ENCODE measurements around the gene WIPF1.

WIPF1 gene

DNA sequence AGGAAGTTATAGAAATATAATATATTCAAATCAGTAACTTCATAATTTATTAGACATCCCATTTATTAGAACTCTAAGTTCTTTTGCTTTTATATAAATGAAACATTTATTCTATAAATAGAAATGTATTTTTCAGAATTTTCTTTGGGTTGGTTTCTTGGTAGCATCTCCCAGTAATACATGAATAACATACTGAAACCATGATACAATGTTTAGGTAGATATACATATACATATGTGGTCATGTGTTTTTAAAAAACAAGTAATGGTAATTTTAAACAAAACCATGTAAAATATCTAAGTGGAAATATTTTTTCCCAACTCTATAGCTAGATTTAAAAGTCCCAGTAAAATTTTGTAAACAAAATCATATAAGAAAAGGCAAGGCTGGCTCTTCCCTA, 36.9 kb downstream of the WIPF1 start:
- Histone ChIP-seq H3K4me1 (ENCODE audit: control insufficient read depth in 1 of 2, insufficient read depth in 1 of 2, low read depth in 1 of 2, low read length in 1 of 2) (no peaks in the 10 kb centered on the region), H3K27ac (peak overlapping the region; percentile 56)

DNA sequence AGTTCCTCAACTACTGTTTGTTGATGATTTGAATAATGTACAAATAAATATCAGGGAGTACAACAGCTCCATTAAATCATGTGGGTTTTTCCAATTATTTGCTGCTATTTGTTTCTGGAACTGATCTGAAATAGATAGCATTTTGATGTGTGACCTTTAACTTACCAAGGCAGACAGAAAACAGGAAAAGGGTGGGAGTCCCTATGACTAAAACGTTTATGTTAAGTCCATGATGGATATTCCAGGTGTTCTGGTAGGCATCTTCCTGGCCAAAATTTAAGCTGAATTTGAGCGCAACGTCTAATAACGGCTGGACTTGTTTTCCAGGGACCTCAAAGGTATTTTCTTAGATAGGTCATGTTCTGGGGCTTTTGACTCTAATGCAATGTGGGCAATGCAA, 41.6 kb downstream of the WIPF1 start:
- Histone ChIP-seq H3K36me3 (peaks cover 58% of the 10 kb centered on the region), H3K27me3 (no peaks in the 10 kb centered on the region), H3K4me1 (ENCODE audit: control insufficient read depth in 1 of 2, insufficient read depth in 1 of 2, low read depth in 1 of 2, low read length in 1 of 2) (peaks cover 19 to 22% of the 10 kb centered on the region in 2 experiments), H3K9me3 (no peaks in the 10 kb centered on the region), H3K4me3 (ENCODE audit: low read depth in 1 of 2, low read length in 1 of 2) (no peak overlapping the region), H3K27ac (peak overlapping the region; percentile 84)
- TF ChIP-seq, protein P1, sequence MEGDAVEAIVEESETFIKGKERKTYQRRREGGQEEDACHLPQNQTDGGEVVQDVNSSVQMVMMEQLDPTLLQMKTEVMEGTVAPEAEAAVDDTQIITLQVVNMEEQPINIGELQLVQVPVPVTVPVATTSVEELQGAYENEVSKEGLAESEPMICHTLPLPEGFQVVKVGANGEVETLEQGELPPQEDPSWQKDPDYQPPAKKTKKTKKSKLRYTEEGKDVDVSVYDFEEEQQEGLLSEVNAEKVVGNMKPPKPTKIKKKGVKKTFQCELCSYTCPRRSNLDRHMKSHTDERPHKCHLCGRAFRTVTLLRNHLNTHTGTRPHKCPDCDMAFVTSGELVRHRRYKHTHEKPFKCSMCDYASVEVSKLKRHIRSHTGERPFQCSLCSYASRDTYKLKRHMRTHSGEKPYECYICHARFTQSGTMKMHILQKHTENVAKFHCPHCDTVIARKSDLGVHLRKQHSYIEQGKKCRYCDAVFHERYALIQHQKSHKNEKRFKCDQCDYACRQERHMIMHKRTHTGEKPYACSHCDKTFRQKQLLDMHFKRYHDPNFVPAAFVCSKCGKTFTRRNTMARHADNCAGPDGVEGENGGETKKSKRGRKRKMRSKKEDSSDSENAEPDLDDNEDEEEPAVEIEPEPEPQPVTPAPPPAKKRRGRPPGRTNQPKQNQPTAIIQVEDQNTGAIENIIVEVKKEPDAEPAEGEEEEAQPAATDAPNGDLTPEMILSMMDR (IDR thresholded peaks at IDR 0.05): no peak

More for the DNA sequence above, 36.9 kb downstream of the WIPF1 start:
- peaks cover 100% of the 10 kb centered on the region for H3K36me3 ChIP-seq
- H3K9me3 ChIP-seq: no peaks in the 10 kb centered on the region
- H3K4me3 ChIP-seq (ENCODE audit: low read depth in 1 of 2, low read length in 1 of 2): no peak overlapping the region
- TF ChIP-seq, protein P1 (IDR thresholded peaks at IDR 0.05): no peak
- H3K27me3 ChIP-seq: no peaks in the 10 kb centered on the region

DNA sequence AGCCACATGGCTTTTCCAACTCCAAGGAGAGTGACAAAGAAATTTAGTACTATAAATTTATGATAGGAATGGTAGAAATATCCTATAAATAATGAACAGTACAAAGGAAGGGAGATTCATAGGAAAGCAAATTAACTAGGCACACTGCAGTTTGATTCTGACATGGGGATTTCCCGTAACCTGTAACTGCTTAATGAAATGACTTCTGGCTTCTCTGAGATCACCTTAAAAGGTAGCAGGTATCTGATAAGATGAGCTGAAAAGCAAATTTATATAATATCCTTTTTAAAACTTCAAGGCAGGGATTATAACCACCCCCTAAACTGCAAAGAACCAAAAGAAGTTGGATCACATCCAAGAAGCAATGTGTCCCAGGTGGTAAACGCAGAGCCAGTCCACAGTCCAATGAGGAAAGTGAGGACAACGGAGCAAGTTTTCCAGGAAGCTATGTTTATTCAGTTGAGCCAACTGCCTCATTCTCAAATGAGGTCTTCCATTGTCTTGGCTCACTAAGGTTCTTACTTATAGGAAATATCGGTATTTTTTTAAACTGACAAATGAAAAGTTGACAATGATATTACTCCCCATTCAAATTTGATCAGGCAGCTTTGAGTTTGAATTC, 43.0 kb downstream of the WIPF1 start:
- H3K27me3 ChIP-seq: no peaks in the 10 kb centered on the region

DNA sequence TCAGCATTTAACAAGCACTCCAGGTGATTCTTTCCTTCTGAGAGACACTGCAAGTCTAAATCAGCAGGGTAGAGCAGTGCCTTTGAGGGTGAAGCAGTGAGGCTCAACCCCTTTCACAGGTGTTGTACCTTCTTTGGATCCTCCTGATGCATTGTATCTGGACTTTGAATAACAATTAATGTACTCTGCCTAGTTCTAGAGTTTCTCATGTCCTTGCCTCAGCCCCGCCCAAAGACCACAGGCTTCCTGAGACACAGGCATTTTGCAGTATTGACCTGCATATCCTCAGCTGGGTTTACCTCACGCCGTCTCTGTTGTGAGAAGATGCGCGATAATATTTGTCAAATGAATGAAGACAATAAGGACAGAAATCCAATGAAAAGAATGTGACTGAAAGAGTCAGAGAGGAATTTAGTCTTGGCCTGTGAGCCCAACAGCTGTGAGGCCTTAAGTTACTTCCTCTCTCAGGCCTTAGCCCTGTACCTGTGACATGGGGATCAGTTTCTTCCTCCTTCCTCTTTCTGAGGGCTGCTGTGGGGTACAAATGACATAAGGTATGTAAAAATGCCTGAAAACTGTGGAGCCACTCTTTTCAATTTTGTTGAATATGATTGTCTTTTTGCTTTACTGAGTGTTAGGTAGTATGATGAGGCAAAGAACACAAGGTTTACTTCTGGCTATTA, 43.7 kb downstream of the WIPF1 start:
- Histone ChIP-seq H3K4me1 (ENCODE audit: control insufficient read depth in 1 of 2, insufficient read depth in 1 of 2, low read depth in 1 of 2, low read length in 1 of 2) (peaks cover 19 to 22% of the 10 kb centered on the region in 2 experiments), H3K36me3 (peaks cover 38% of the 10 kb centered on the region), H3K27me3 (no peaks in the 10 kb centered on the region), H3K4me3 (ENCODE audit: low read depth in 1 of 2, low read length in 1 of 2) (peak overlapping the region in 1 of 2 experiments; percentile 1), H3K9me3 (no peaks in the 10 kb centered on the region), H3K27ac (peak overlapping the region; percentile 84)
- TF ChIP-seq, protein P1 (IDR thresholded peaks at IDR 0.05): no peak

More for the DNA sequence above, 43.0 kb downstream of the WIPF1 start:
- H3K4me3 ChIP-seq (ENCODE audit: low read depth in 1 of 2, low read length in 1 of 2): no peak overlapping the region
- no peaks in the 10 kb centered on the region for H3K9me3 ChIP-seq
- H3K4me1 ChIP-seq (ENCODE audit: control insufficient read depth in 1 of 2, insufficient read depth in 1 of 2, low read depth in 1 of 2, low read length in 1 of 2): peaks cover 19 to 22% of the 10 kb centered on the region in 2 experiments
- peaks cover 45% of the 10 kb centered on the region for H3K36me3 ChIP-seq
- TF ChIP-seq, protein P1 (IDR thresholded peaks at IDR 0.05): no peak
- peak overlapping the region; percentile 84 for H3K27ac ChIP-seq

DNA sequence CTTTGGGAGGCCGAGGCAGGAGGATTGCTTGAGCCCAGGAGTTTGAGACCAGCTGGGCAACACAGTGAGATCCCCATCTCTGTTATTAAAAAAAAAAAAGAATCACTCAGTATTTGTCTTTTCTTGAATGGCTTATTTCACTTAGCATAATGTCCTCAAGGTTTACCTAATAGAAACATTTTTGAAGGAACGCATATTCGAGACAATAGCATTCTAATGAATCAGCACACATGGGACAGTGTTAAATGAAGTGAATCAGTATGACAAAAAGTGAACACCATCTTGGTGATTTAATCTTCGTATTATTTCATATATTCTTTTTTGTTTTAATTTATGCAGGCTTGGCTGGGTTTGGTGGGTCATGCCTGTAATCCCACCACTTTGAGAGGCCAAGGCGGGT, 44.7 kb downstream of the WIPF1 start:
- no peaks in the 10 kb centered on the region for H3K27me3 ChIP-seq
- H3K27ac ChIP-seq: peak overlapping the region; percentile 84

More for the DNA sequence above, 44.7 kb downstream of the WIPF1 start:
- H3K4me3 ChIP-seq (ENCODE audit: low read depth in 1 of 2, low read length in 1 of 2): no peak overlapping the region
- peaks cover 31% of the 10 kb centered on the region for H3K36me3 ChIP-seq
- TF ChIP-seq, protein P1 (IDR thresholded peaks at IDR 0.05): no peak
- H3K9me3 ChIP-seq: no peaks in the 10 kb centered on the region
- peaks cover 19 to 22% of the 10 kb centered on the region in 2 experiments for H3K4me1 ChIP-seq (ENCODE audit: control insufficient read depth in 1 of 2, insufficient read depth in 1 of 2, low read depth in 1 of 2, low read length in 1 of 2)
